Endodermal cell (in vitro differentiated cells): ENCODE data around the gene TTC23. TPM values are rescaled to one million over a fixed set of nuclear protein-coding genes. Genes with fewer than 3 reads are reported as not detected.

ENCODE experiments used
- DNase-seq: peaks from one replicate; pipeline ENCODE4 v3.0.0-alpha.2; 2017
- H3K27ac ChIP-seq: 2 replicates; pipeline ENCODE4 v1.5.1; 2013; ENCODE audit warnings: mild to moderate bottlenecking, low read depth, low read length, moderate library complexity
- H3K27me3 ChIP-seq: 2 replicates; pipeline ENCODE4 v1.6.1; 2013; ENCODE audit warnings: mild to moderate bottlenecking, low read length, moderate library complexity; ENCODE audit not compliant: insufficient read depth, control insufficient read depth, poor library complexity, severe bottlenecking
- H3K36me3 ChIP-seq: 2 replicates; pipeline ENCODE4 v1.7.0; 2013; ENCODE audit warnings: mild to moderate bottlenecking, low read length, moderate library complexity; ENCODE audit not compliant: control insufficient read depth, insufficient read depth
- H3K4me1 ChIP-seq: one replicate; pipeline ENCODE4 v1.7.0; 2013; ENCODE audit warnings: low read length; ENCODE audit not compliant: control insufficient read depth, insufficient read depth
- H3K4me3 ChIP-seq: 2 replicates; pipeline ENCODE4 v1.5.1; 2013; ENCODE audit warnings: mild to moderate bottlenecking, low read length, moderate library complexity
- H3K9ac ChIP-seq: 2 replicates; pipeline ENCODE4 v1.6.1; 2013; ENCODE audit warnings: mild to moderate bottlenecking, low read length, moderate library complexity; ENCODE audit not compliant: poor library complexity, severe bottlenecking; ENCODE audit errors: extremely low read depth
- H3K9me3 ChIP-seq: 2 replicates; pipeline ENCODE4 v1.6.1; 2013; ENCODE audit warnings: mild to moderate bottlenecking, low read length, moderate library complexity; ENCODE audit not compliant: control insufficient read depth
- H3K27ac Mint-ChIP-seq: 2 replicates; pipeline ENCODE4 v1.8.0; 2020; ENCODE audit warnings: mixed read lengths
- H3K27me3 Mint-ChIP-seq: 2 replicates; pipeline ENCODE4 v1.8.0; 2021; ENCODE audit warnings: mild to moderate bottlenecking, mixed read lengths; ENCODE audit not compliant: insufficient read depth
- H3K36me3 Mint-ChIP-seq: 2 replicates; pipeline ENCODE4 v1.8.0; 2020; ENCODE audit warnings: low read depth, mixed read lengths
- H3K4me1 Mint-ChIP-seq: 2 replicates; pipeline ENCODE4 v1.8.0; 2020; ENCODE audit warnings: mixed read lengths
- H3K4me3 Mint-ChIP-seq: 2 replicates; pipeline ENCODE4 v1.8.0; 2020; ENCODE audit warnings: mild to moderate bottlenecking, moderate library complexity, mixed read lengths
- H3K9me3 Mint-ChIP-seq: 2 replicates; pipeline ENCODE4 v1.8.0; 2020; ENCODE audit warnings: mild to moderate bottlenecking, mixed read lengths
- CTCF ChIP-seq: fragments of 200-600 bp; sonication (generic); conservative IDR thresholded peaks from 2 replicates; pipeline ENCODE4 v1.5.0; 2021; ENCODE audit warnings: antibody characterized with exemption, mild to moderate bottlenecking
- WGBS, 2 experiments: methylation state at CpG; one replicate each; pipeline versions ENCODE4 v1.1.5 to v1.1.7; 2013; ENCODE audit warnings: missing lambda C conversion rate in 2 of 2, mixed read lengths in 1 of 2; ENCODE audit not compliant: insufficient coverage in 1 of 2, insufficient read length in 1 of 2; 5-methylcytosine and 5-hydroxymethylcytosine counted together
- total RNA-seq, 2 donors: library from RNA; stranded (reverse); fragmentation: NEBNext Ultra II Directional in 1 of 2; extraction: Animal tissue kit (Norgen Biotek cat#: 25700) in 1 of 2; gene quantifications; 2 replicates in 1 of 2; 3 replicates in 1 of 2; pipeline ENCODE4 v1.2.1, GENCODE V29; 2021

The TTC23 gene
- total RNA-seq, 2 donors from 2014 or later: 20.7 to 26.3 TPM

GRCh38 chr15:99145005-99145404 lies 104.4 kb downstream of the TTC23 start:
- Histone ChIP-seq H3K4me3 (no peak overlapping the region), H3K4me1 (peaks cover 22% of the 10 kb centered on the region), H3K9me3 (no peaks in the 10 kb centered on the region), H3K36me3 (peaks cover 10% of the 10 kb centered on the region), H3K9ac (no peak overlapping the region), H3K27me3 (no peaks in the 10 kb centered on the region), H3K27ac (no peak overlapping the region)
- Mint-ChIP-seq H3K4me1 (peaks cover 64% of the 10 kb centered on the region), H3K9me3 (no peaks in the 10 kb centered on the region), H3K4me3 (no peak overlapping the region), H3K27me3 (no peaks in the 10 kb centered on the region), H3K27ac (no peak overlapping the region), H3K36me3 (peaks cover 14% of the 10 kb centered on the region)
- no peak for TF ChIP-seq CTCF
- DNase-seq: peak; percentile 43
- 91 to 93% methylated on average over 8 to 9 of the region's 10 CpGs for WGBS, 2 experiments

GRCh38 chr15:99143655-99144610 lies 105.4 kb downstream of the TTC23 start:
- Histone ChIP-seq H3K27ac (peak overlapping the region; percentile 65), H3K4me3 (peak overlapping the region; percentile 46), H3K4me1 (peaks cover 27% of the 10 kb centered on the region), H3K9me3 (no peaks in the 10 kb centered on the region), H3K9ac (no peak overlapping the region), H3K36me3 (peaks cover 5% of the 10 kb centered on the region), H3K27me3 (no peaks in the 10 kb centered on the region)
- no peak for TF ChIP-seq CTCF
- H3K4me1 Mint-ChIP-seq: peaks cover 64% of the 10 kb centered on the region
- H3K27me3 Mint-ChIP-seq: no peaks in the 10 kb centered on the region
- peak overlapping the region; percentile 92 for H3K27ac Mint-ChIP-seq
- H3K4me3 Mint-ChIP-seq: peak overlapping the region; percentile 18
- WGBS, 2 experiments: 75 to 87% methylated on average over 4 to 6 of the region's 7 CpGs
- peaks cover 21% of the 10 kb centered on the region for H3K36me3 Mint-ChIP-seq
- peak; percentile 60 for DNase-seq
- H3K9me3 Mint-ChIP-seq: no peaks in the 10 kb centered on the region

- no peaks in the 10 kb centered on the region for H3K27me3 ChIP-seq
- TF ChIP-seq CTCF: no peak
- DNase-seq: peak; percentile 30
- no peaks in the 10 kb centered on the region for H3K27me3 Mint-ChIP-seq
- H3K36me3 Mint-ChIP-seq: peaks cover 22% of the 10 kb centered on the region
- no peaks in the 10 kb centered on the region for H3K9me3 ChIP-seq
- 35 to 38% methylated on average over 3 of the region's 3 CpGs for WGBS, 2 experiments
- H3K27ac Mint-ChIP-seq: peak overlapping the region; percentile 92
- peak overlapping the region; percentile 46 for H3K4me3 ChIP-seq
- H3K9ac ChIP-seq: no peak overlapping the region
- H3K4me1 ChIP-seq: peaks cover 27% of the 10 kb centered on the region
- peaks cover 59% of the 10 kb centered on the region for H3K4me1 Mint-ChIP-seq
- peak overlapping the region; percentile 18 for H3K4me3 Mint-ChIP-seq
- no peaks in the 10 kb centered on the region for H3K9me3 Mint-ChIP-seq
- peak overlapping the region; percentile 65 for H3K27ac ChIP-seq
- peaks cover 5% of the 10 kb centered on the region for H3K36me3 ChIP-seq
Observed at GRCh38 chr15:99143242-99143641, 106.1 kb downstream of the TTC23 start.
